Measurements from ENCODE around the gene CHCHD5.

Gene CHCHD5

DNA sequence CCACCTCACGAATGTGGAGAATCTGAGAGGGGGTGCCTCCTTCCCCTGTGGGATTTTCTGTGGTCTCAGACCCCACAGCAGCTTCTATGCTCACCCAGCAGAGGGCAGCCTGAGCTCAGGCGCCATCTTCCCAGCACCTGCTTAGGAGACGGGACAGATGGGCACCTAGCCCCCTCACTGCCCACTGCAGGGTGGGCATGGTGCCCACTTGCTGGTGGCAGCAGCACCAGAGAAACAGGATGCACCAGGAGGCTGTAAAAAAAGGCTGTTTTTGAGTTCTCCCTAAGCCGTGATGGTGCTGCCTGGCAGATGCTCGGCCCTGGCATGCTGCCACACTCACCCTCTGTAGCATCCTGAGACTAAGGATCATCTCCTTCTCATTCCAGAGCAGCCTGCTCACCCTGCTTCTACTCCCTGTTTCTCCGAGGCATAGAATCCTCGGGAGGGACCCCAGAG, 42.2 kb downstream of the CHCHD5 start:
- no peak for FAIRE-seq

DNA sequence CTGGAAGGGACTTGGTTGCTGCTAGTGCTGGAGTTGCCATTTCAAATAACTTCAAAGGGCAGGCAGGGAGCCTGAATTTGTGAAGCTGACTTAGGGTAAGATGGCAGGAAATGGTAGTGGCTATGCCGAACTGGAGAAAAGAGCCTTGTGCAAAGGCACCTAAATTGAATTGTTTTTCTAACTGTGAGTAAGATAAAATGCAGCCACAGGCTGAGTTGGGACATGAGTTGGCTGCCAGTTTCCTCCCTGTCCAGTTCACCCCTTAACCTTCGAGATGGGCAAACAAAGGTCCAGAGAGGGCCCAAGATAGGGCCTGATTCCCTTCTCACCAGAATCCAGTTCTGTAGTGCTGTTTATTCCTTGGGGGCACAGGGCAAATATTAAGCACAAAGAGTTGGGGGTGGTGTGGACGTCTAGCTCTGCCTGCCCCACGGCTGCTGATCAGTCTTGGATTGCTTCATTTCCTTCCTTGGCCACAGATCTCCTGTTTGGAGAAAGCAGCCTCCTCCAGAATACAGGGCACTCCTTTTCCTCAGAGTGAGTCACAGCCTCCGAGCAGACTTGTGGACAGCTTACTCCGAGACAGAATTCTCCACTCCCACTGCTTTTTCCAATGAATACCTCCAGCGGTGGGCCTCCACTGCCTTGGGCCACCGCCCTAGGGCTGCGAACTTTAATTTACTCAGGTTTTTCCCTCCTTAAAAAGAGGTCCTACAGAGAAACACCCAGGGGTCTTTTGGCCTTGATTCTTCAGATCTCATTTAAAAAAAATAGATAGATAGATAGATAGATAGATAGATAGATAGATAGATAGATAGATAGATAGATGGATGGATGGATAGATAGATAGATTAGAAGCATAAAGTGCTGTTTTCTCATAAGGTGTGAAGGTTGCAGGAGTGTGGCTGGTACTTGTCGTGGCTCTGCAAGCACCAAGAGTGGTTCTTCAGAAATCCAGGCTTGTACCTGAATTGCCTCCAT, 42.9 kb downstream of the CHCHD5 start:
- FAIRE-seq = no peak

DNA sequence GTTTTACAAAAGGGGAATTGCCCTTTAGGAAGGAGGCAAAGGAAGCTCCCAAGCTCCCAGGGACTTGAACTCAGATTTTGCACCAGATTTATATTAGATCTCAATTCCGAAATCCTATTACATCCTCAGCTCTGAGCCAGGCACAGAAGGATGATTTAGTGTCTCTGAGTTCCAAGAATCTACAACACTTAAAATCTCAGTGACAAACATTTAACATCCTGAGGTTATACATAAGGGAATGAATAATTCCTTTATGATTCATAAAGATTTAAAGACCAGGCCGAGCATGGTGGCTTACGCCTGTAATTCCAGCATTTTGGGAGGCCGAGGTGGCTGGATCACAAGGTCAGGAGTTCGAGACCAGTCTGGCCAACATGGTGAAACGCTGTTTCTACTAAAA, 44.8 kb downstream of the CHCHD5 start:
- no peak for FAIRE-seq

DNA sequence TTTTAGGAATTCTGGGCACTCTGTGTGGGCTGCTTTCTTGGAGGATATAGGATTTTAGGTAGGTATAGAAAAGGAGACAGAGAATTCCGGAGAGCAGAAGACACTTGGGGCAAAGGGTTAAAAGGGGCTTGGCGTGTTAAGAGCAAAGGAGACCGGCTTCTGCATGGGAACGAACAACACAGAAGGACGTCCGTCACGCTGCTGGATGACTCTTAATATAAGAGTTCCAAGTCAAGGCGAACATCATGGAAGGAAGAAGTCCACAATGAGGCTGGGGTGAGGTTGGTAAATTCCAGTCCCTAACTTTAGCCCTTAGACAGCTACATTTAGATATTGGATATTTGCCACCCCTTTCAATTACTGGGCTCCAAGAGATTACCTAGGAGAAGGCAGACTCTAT, 45.4 kb downstream of the CHCHD5 start:
- FAIRE-seq = no peak

DNA sequence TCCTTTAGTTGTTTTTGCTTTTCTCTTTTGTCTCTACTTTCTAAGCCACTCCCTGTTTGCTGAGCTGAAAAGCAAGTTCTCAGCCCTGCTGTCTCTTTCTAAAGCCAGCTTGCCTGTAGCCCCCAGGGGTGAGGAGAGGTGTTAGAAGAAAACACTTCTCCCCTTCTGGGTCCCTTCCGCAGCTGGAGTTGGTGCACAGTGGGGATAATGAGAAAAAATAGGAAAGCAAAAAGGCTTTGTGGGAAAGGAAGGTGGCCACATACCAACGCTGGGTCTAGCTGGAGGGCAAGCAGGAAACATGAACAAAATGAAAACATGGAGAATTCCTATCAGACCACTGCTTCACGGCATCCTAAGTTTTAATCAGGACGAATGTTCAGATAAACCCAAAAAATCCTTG, 45.9 kb downstream of the CHCHD5 start:
- FAIRE-seq = no peak

DNA sequence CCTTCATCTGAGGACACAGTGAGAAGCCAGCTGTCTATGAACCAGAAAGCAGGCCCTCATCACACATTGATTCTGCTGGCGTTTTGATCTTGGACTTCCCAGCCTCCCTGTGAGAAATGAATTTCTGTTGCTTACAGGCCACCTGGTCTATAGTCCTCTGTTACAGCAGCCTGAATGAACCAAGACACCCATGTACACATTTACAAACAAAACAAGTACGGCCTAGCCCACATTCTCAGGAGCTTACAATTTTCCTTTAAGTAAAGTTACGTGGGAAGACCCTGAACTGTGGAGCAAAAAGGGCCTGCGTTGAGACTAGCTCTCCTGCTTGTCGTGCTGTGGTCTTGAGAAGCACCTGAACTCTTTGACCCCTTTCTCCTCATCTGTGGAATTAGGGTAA, 49.3 kb downstream of the CHCHD5 start:
- FAIRE-seq = no peak

DNA sequence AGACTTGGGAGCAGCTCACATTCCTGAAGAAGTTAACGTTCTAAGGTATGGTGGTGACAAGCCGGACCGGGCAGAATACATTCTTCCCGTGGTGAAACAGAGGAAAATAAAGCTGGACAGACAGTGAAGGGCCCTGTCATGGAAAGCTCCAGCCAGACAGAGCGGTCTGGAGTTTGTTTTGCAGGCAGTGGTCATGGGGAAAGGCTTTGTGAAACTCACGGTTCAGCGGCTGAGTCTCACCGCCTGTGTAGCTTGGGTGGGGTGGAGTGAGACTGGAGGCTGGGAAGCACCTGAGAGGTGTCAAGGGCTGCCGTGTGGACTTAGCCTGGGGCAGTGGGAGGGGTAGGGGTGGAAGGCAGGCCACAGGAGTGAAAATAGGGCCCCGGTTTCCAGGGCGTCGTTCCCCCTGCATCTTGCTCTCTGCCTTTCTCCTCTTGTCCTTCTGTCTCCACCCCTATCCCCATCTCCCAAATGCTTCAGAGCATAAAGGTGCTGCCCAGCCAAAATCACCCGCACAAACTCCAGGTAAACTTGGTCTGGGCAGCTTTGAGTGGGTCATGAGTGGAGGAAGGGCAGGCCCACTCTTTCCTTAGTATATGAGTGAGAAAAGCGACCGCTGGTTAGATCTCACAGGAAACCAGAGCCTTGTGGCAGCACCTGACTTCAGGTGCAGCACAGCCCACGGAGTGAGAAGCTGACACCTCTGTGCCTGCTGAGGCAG, 49.9 kb downstream of the CHCHD5 start:
- no peak for FAIRE-seq

DNA sequence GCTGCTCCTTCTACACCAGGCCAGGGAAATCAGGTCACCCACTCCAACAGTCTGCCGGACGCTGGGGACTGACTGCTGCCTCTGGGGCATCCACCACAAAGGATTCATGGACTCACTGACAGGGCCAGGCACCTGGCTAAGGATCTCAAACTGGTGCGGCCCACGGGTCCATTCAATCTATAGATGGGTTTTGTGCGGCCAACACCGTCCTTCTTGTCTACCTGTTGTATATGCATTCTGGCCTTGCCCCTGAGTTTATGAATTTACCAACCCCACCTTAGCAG, 50.4 kb downstream of the CHCHD5 start:
- FAIRE-seq = no peak

DNA sequence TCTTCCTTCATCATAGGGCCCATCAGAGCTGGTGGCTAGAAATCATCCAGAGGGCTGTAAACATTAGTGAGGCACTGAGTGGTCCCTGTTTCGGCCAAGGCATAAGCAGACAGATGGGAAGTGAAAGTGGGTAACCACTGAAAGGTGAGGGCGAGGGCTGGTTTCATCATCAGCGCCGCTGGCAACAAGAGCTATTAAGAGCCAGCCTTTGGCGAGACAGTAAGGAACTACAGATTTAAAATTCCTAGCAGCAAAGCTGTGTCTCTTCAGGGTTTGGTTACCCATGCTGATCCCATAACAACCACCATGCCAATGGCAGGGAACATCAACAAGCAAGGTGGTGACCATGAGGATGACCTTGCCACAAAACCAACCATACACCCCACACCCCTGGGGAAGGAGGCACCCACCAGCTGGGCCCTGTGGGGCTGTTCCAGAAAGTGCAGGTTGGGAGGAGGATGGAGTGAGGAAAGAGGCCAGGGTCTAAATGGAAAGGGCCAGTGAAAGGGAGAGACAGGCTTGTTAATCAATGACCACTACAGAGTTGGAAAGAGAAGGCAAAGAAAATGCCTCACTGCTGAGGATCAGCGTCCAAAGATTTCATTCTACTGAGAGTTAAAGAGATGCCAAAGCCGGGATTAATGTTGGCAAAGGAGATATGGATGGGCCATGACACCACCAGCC, 52.3 kb downstream of the CHCHD5 start:
- FAIRE-seq = no peak

DNA sequence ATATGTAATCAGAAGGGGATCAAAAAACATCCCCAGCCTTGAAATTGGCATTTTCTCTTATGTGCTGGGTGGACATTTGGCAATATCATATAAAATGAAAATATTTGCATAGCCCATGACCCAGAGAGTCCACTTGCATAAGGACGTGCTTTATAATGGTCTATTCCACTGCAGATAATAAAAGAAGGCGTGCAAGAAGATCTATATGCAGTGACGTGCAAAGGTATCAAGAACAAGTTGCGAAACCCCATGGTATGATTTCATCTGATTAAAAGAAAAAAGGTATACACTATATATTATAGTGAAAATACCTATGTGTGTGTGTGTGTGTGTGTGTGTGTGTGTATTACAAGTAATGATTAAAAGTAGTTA, 52.9 kb downstream of the CHCHD5 start:
- FAIRE-seq = no peak
